Activated naive CD4-positive, alpha-beta T cell treated with anti-CD3 and anti-CD28 coated beads, Interleukin-2, amount 10 ng/mL, durations not matched to agents 7 days and 5 days (primary cell): ENCODE results near the gene PIK3R6.
A peak's percentile ranks its signal among the peaks of the same experiment; 100 is the strongest.
"Not testable (repeated sequence)": the region's sequence is repeated elsewhere in the genome, so short reads cannot be mapped to it uniquely, and the experiment has no call there.

Experiments
- CTCF ChIA-PET: fragments of 350-600 bp; sonication (Branson Sonifier 250); formaldehyde crosslinking; loops from one replicate; lab custom pipeline; 2021; ENCODE audit warnings: antibody characterized with exemption; lab: Charles Lee
- DNase-seq: peaks from one replicate; pipeline ENCODE4 v3.0.0-alpha.2; 2020
- H3K27ac Mint-ChIP-seq: one replicate; pipeline ENCODE4 v1.8.0; 2021; ENCODE audit warnings: mild to moderate bottlenecking, moderate library complexity, mixed read lengths
- H3K27me3 Mint-ChIP-seq: one replicate; pipeline ENCODE4 v1.8.0; 2021; ENCODE audit warnings: mild to moderate bottlenecking, mixed read lengths
- H3K36me3 Mint-ChIP-seq: one replicate; pipeline ENCODE4 v1.8.0; 2021; ENCODE audit warnings: mixed read lengths
- H3K4me1 Mint-ChIP-seq: one replicate; pipeline ENCODE4 v1.8.0; 2021; ENCODE audit warnings: mixed read lengths
- H3K4me3 Mint-ChIP-seq: one replicate; pipeline ENCODE4 v1.8.0; 2021; ENCODE audit warnings: mild to moderate bottlenecking, moderate library complexity, mixed read lengths
- H3K9me3 Mint-ChIP-seq: one replicate; pipeline ENCODE4 v1.8.0; 2021; ENCODE audit warnings: mixed read lengths

Gene PIK3R6

GRCh38 chr17:8862213-8863056 is 5.0 kb downstream of the PIK3R6 start:
- H3K4me1 Mint-ChIP-seq, result peaks cover 65% of the 10 kb centered on the region
- CTCF ChIA-PET, result interaction anchor here (0.9 to 1.4 kb wide), 3 partner anchors 30 to 141 kb away, joined by 3 to 4 read pairs (median 3); no protein-coding TSS in a partner anchor
- H3K27ac Mint-ChIP-seq, result no peak overlapping the region
- peaks cover 15% of the 10 kb centered on the region for H3K36me3 Mint-ChIP-seq
- DNase-seq, result no peak
- H3K27me3 Mint-ChIP-seq, result peaks cover 7% of the 10 kb centered on the region
- H3K9me3 Mint-ChIP-seq, result no peaks in the 10 kb centered on the region
- no peak overlapping the region for H3K4me3 Mint-ChIP-seq

GRCh38 chr17:8861495-8862181 is 5.8 kb downstream of the PIK3R6 start:
- DNase-seq, result no peak
- H3K27me3 Mint-ChIP-seq, result peaks cover 2% of the 10 kb centered on the region
- H3K4me1 Mint-ChIP-seq, result peaks cover 64% of the 10 kb centered on the region
- peaks cover 17% of the 10 kb centered on the region for H3K36me3 Mint-ChIP-seq
- no peaks in the 10 kb centered on the region for H3K9me3 Mint-ChIP-seq
- no peak overlapping the region for H3K4me3 Mint-ChIP-seq
- H3K27ac Mint-ChIP-seq, result peak overlapping the region; percentile 4
- CTCF ChIA-PET, result interaction anchor here (0.9 to 1.4 kb wide), 3 partner anchors 31 to 141 kb away, joined by 3 to 4 read pairs (median 3); no protein-coding TSS in a partner anchor

GRCh38 chr17:8859804-8860430 is 7.6 kb downstream of the PIK3R6 start:
- H3K36me3 Mint-ChIP-seq, result peaks cover 18% of the 10 kb centered on the region

GRCh38 chr17:8859027-8859803 is 8.3 kb downstream of the PIK3R6 start:
- H3K36me3 Mint-ChIP-seq, result peaks cover 16% of the 10 kb centered on the region
- no peaks in the 10 kb centered on the region for H3K9me3 Mint-ChIP-seq
- H3K27me3 Mint-ChIP-seq, result no peaks in the 10 kb centered on the region
- H3K4me3 Mint-ChIP-seq, result no peak overlapping the region
- no peak for DNase-seq
- H3K27ac Mint-ChIP-seq, result peak overlapping the region; percentile 56
- H3K4me1 Mint-ChIP-seq, result peaks cover 65% of the 10 kb centered on the region
- CTCF ChIA-PET, result interaction anchor here (0.5 to 1.1 kb wide), 2 partner anchors 8 to 184 kb away, joined by 3 to 4 read pairs; partner anchors contain the start of gene PIK3R6

More at GRCh38 chr17:8859804-8860430, 7.6 kb downstream of the PIK3R6 start:
- no peak for DNase-seq
- Mint-ChIP-seq H3K9me3 (no peaks in the 10 kb centered on the region), H3K27ac (no peak overlapping the region), H3K4me3 (no peak overlapping the region), H3K27me3 (no peaks in the 10 kb centered on the region), H3K4me1 (peaks cover 68% of the 10 kb centered on the region)
- CTCF ChIA-PET, result interaction anchor here (1.3 kb wide), 1 partner anchor 34 kb away, joined by 7 read pairs; no protein-coding TSS in a partner anchor

GRCh38 chr17:8857919-8858318 is 9.6 kb downstream of the PIK3R6 start:
- Mint-ChIP-seq H3K9me3 (no peaks in the 10 kb centered on the region), H3K36me3 (peaks cover 14% of the 10 kb centered on the region), H3K4me3 (peak overlapping the region; percentile 57), H3K27me3 (no peaks in the 10 kb centered on the region), H3K27ac (peak overlapping the region; percentile 81), H3K4me1 (peaks cover 65% of the 10 kb centered on the region)
- CTCF ChIA-PET, result interaction anchor here (0.7 to 1.2 kb wide), 4 partner anchors 9 to 175 kb away, joined by 3 to 5 read pairs (median 4); partner anchors contain the start of gene PIK3R6
- peak; percentile 69 for DNase-seq

GRCh38 chr17:8856869-8857575 is 10.5 kb downstream of the PIK3R6 start:
- Mint-ChIP-seq H3K27ac (peak overlapping the region; percentile 81), H3K4me1 (peaks cover 56% of the 10 kb centered on the region)

GRCh38 chr17:8856205-8856603 is 11.3 kb downstream of the PIK3R6 start:
- H3K36me3 Mint-ChIP-seq, result peaks cover 11% of the 10 kb centered on the region
- not testable (repeated sequence) for H3K27me3 Mint-ChIP-seq, DNase-seq, H3K4me3 Mint-ChIP-seq, H3K9me3 Mint-ChIP-seq, H3K27ac Mint-ChIP-seq
- H3K4me1 Mint-ChIP-seq, result peaks cover 48% of the 10 kb centered on the region
- CTCF ChIA-PET, result interaction anchor here (1.1 kb wide), 1 partner anchor 39 kb away, joined by 3 read pairs; no protein-coding TSS in a partner anchor

More at GRCh38 chr17:8856869-8857575, 10.5 kb downstream of the PIK3R6 start:
- Mint-ChIP-seq H3K9me3 (no peaks in the 10 kb centered on the region), H3K36me3 (peaks cover 9% of the 10 kb centered on the region), H3K4me3 (peak overlapping the region; percentile 14), H3K27me3 (no peaks in the 10 kb centered on the region)
- CTCF ChIA-PET, result interaction anchor here (0.7 to 1.1 kb wide), 3 partner anchors 38 to 174 kb away, joined by 3 read pairs; no protein-coding TSS in a partner anchor
- no peak for DNase-seq

GRCh38 chr17:8855477-8856204 is 11.8 kb downstream of the PIK3R6 start:
- H3K36me3 Mint-ChIP-seq, result peaks cover 11% of the 10 kb centered on the region
- no peak for DNase-seq
- CTCF ChIA-PET, result no interaction called here
- H3K27me3 Mint-ChIP-seq, result no peaks in the 10 kb centered on the region
- no peak overlapping the region for H3K4me3 Mint-ChIP-seq
- no peaks in the 10 kb centered on the region for H3K9me3 Mint-ChIP-seq
- H3K27ac Mint-ChIP-seq, result no peak overlapping the region
- peaks cover 43% of the 10 kb centered on the region for H3K4me1 Mint-ChIP-seq

- Mint-ChIP-seq H3K27me3 (no peaks in the 10 kb centered on the region), H3K4me3 (no peak overlapping the region), H3K36me3 (peaks cover 17% of the 10 kb centered on the region), H3K9me3 (no peaks in the 10 kb centered on the region), H3K4me1 (peaks cover 12% of the 10 kb centered on the region), H3K27ac (no peak overlapping the region)
- no peak for DNase-seq
- CTCF ChIA-PET, result no interaction called here
These were observed 15.9 kb downstream of the PIK3R6 start for GRCh38 chr17:8851600-8851999.

GRCh38 chr17:8849311-8850041 is 18.0 kb downstream of the PIK3R6 start:
- no peak overlapping the region for H3K27ac Mint-ChIP-seq
- no peaks in the 10 kb centered on the region for H3K27me3 Mint-ChIP-seq
- no peak overlapping the region for H3K4me3 Mint-ChIP-seq
- peaks cover 2% of the 10 kb centered on the region for H3K4me1 Mint-ChIP-seq
- H3K36me3 Mint-ChIP-seq, result peaks cover 24% of the 10 kb centered on the region
- CTCF ChIA-PET, result interaction anchor here (1.4 kb wide), 1 partner anchor 46 kb away, joined by 4 read pairs; no protein-coding TSS in a partner anchor
- no peaks in the 10 kb centered on the region for H3K9me3 Mint-ChIP-seq
- DNase-seq, result no peak

GRCh38 chr17:8847891-8848290 is 19.6 kb downstream of the PIK3R6 start:
- Mint-ChIP-seq H3K4me1 (peaks cover 7% of the 10 kb centered on the region), H3K27me3 (no peaks in the 10 kb centered on the region), H3K4me3 (no peak overlapping the region), H3K9me3 (no peaks in the 10 kb centered on the region), H3K27ac (no peak overlapping the region), H3K36me3 (peaks cover 24% of the 10 kb centered on the region)
- CTCF ChIA-PET, result interaction anchor here (0.6 kb wide), 1 partner anchor 87 kb away, joined by 5 read pairs; no protein-coding TSS in a partner anchor
- no peak for DNase-seq
